IPS-15b (cell line): Measurements from ENCODE around the gene DTNB.
"Not testable (repeated sequence)": the region's sequence is repeated elsewhere in the genome, so short reads cannot be mapped to it uniquely, and the experiment has no call there.

ENCODE experiments used
- H3K27me3 ChIP-seq: one replicate; pipeline ENCODE4 v1.6.1; 2013; ENCODE audit warnings: low read length; ENCODE audit not compliant: control insufficient read depth, insufficient read depth
- H3K36me3 ChIP-seq: one replicate; pipeline ENCODE4 v1.6.1; 2013; ENCODE audit warnings: low read length; ENCODE audit not compliant: control insufficient read depth, insufficient read depth
- H3K4me1 ChIP-seq: one replicate; pipeline ENCODE4 v1.6.1; 2013; ENCODE audit warnings: mild to moderate bottlenecking, low read length; ENCODE audit not compliant: control insufficient read depth, insufficient read depth
- H3K4me3 ChIP-seq: one replicate; pipeline ENCODE4 v1.5.1; 2013; ENCODE audit warnings: low read depth, low read length
- H3K9ac ChIP-seq: one replicate; pipeline ENCODE4 v1.6.1; 2013; ENCODE audit warnings: low read depth, mild to moderate bottlenecking, low read length
- H3K9me3 ChIP-seq: one replicate; pipeline ENCODE4 v1.6.1; 2013; ENCODE audit warnings: mild to moderate bottlenecking, low read length; ENCODE audit not compliant: control insufficient read depth, insufficient read depth

DTNB gene

DNA sequence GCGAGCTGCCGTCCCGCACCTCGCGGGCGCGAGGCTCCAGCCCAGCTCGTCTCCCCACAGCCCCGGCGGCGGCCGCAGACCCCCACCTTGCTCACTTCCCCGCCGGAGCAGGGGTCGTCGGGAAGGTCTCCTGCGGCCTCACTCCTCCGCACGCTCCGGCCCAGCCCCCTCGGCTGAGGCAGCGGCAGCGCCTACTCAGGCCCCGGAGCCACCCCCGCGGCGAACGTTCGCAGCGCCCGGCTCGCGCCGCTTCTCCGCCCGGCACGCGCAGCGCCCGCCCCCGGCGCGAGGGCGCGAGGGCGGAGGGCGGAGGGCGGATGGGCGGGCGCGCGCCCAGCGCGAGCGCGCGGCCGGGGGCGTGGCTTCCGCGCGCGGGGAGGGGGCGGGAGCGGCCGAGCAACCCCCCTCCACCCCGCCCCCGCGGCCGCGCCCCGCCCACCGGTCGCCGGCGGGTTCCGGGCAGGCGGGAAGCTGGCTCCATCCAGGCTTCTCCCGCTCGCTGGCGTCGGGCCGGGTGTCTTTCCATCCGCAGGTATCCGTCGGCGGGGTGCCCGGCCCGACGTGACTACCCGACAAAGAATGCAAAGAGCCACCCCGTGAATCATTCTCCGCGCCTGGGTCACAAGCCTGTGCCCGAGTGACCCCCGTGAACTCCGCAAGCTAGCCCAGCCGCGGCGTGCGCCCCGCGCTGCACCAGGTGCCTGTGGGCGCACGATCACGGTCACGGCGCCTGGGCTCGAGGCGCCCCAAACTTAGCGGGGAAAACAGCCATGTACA, at the start of gene DTNB:
TSS of gene DTNB (minus strand) at position 278 of the 777 bp plus-strand sequence. CDS start 20,917 bp downstream, outside the sequence.
- H3K36me3 ChIP-seq: no peaks in the 10 kb centered on the region
- peaks cover 25% of the 10 kb centered on the region for H3K27me3 ChIP-seq
- H3K4me3 ChIP-seq: peak within 1 kb of the TSS; percentile 67
- H3K9me3 ChIP-seq: no peaks in the 10 kb centered on the region
- peak within 1 kb of the TSS; percentile 78 for H3K9ac ChIP-seq
- H3K4me1 ChIP-seq: peaks cover 9% of the 10 kb centered on the region

DNA sequence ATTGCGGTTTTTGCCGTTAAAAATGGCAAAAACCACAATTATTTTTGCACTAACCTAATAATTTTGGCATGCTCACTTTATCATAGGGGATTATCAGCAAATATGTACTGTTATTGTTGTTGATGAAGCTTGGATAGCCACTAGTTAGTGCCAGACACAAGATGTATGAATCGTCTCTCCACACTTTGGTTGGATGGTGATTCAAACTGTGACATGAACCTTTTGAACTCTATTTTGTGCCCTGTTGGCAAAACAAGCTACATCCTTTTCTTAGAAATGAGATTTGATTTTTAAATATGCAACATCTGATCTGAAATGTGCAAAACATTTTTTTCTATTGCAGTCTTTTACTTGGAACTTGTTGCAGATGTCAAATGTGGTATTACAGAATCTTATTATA, 48.8 kb upstream of the DTNB start:
- no peaks in the 10 kb centered on the region for H3K36me3 ChIP-seq
- H3K4me1 ChIP-seq: peaks cover 3% of the 10 kb centered on the region
- no peaks in the 10 kb centered on the region for H3K9me3 ChIP-seq
- no peak overlapping the region for H3K4me3 ChIP-seq
- H3K27me3 ChIP-seq: no peaks in the 10 kb centered on the region
- H3K9ac ChIP-seq: no peak overlapping the region

DNA sequence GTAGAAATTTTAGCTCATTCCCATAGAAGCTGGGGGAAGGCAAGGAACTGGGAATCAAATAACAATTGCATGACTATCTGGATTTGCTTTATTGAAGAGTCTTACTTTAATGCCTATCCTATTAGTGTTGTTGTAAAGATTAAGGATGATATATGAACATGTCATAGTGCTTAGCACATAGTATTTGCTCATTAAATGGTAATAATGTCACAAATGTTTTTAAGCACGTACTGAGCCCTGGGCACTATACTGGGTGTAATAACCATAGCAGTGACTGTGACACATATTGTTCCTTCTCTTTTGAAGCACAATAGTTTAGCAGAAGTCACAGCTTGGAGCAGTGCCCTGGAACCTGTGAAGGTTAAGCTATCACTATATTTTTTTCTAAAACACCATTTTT, 47.2 kb upstream of the DTNB start:
- H3K4me1 ChIP-seq: peaks cover 3% of the 10 kb centered on the region
- no peak overlapping the region for H3K9ac ChIP-seq
- no peaks in the 10 kb centered on the region for H3K27me3 ChIP-seq
- no peaks in the 10 kb centered on the region for H3K9me3 ChIP-seq
- H3K4me3 ChIP-seq: no peak overlapping the region
- H3K36me3 ChIP-seq: no peaks in the 10 kb centered on the region

DNA sequence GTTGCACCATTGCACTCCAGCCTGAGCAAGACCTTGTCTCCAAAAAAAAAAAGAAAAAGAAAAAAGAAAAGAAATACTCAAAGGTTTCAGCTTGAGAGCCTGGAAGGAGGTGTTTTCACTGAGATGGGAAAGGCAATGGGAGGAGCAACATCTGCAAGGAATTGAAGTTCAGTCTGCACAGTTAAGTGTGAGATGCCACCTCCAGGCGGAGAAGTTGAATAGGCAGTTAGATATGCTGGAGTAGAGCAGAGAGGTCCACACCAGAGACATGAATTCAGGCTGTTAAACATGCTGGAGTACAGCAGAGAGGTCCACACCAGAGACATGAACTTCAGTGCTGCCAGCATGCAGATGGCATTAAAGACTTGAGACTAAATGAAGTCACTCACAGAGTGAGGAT, 41.4 kb upstream of the DTNB start:
- H3K36me3 ChIP-seq: no peaks in the 10 kb centered on the region

DNA sequence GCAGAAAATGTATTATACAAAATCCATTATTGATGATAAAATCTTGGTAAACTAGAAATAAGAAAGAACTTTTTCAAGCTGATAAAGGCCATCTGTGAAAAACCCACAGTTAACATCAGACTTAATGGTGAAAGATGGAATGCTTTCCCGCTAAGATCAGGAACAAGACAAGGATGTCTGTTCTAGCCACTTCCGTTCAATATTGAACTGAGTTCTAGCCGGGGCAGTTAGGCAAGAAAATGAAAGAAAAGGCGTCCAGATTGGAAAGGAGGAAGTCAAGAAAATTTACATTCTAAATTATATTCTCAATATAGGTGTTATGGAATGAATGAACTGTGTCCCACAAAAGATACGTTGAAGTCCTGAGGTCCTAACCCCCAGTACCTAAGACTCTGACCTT, 39.1 kb upstream of the DTNB start:
- H3K27me3 ChIP-seq: no peaks in the 10 kb centered on the region
- no peak overlapping the region for H3K9ac ChIP-seq
- H3K36me3 ChIP-seq: no peaks in the 10 kb centered on the region
- no peak overlapping the region for H3K4me3 ChIP-seq
- H3K9me3 ChIP-seq: no peaks in the 10 kb centered on the region
- no peaks in the 10 kb centered on the region for H3K4me1 ChIP-seq

More for the DNA sequence above, 41.4 kb upstream of the DTNB start:
- no peaks in the 10 kb centered on the region for H3K9me3 ChIP-seq
- no peaks in the 10 kb centered on the region for H3K27me3 ChIP-seq
- H3K4me1 ChIP-seq: no peaks in the 10 kb centered on the region
- no peak overlapping the region for H3K4me3 ChIP-seq
- no peak overlapping the region for H3K9ac ChIP-seq

DNA sequence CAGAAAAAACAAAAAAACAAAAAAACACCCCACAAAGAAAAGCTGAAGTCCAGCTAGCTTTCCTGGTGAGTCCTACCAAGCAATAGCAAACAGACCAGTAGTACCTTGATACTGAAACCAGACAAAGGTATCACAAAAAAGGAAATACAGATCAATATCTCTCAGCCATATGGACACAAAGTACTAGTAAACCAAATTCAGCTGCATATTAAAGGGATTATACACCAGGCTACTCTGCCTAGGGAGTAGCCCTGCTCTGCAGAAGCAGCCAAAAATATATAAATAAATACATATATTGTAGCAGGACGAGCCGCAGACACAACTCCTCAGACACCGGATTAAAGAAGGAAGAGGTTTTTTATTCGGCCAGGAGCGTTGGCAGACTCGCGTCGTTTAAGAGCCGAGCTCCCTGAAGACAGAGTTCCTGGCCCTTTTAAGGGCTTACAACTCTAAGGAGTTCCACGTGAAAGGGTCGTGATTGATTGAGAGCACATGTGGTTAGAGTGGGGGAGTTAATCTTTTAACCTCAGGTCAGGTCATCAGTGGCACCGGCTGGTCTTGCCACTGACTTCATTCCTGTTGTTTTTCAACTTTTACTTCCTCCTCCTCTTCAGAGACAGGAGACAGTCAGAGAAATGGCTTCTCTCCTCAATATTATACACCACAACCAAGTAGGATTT, 38.4 kb upstream of the DTNB start:
- no peak overlapping the region for H3K4me3 ChIP-seq

DNA sequence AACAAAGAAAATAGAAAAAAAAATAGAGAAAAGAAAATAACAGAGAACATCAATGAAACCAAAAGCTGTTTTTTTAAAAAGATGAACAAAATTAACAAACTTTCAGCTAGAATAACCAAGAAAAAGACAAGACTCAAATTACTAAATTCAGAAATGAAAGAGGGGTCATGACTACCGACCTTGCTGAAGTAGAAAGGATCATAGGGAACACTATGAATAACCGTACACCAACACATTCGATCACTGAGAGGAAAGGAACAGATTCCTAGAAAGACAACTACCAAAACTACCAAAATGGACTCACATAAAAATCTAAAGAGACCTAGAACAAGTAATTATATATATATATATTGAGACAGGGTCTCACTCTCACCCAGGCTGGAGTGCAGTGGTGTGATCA, 37.4 kb upstream of the DTNB start:
- Histone ChIP-seq H3K36me3 (no peaks in the 10 kb centered on the region), H3K27me3 (no peaks in the 10 kb centered on the region), H3K4me1 (no peaks in the 10 kb centered on the region), H3K9me3 (no peaks in the 10 kb centered on the region), H3K9ac (no peak overlapping the region), H3K4me3 (no peak overlapping the region)

More for the DNA sequence above, 38.4 kb upstream of the DTNB start:
- no peak overlapping the region for H3K9ac ChIP-seq
- no peaks in the 10 kb centered on the region for H3K36me3 ChIP-seq
- H3K27me3 ChIP-seq: no peaks in the 10 kb centered on the region
- H3K4me1 ChIP-seq: no peaks in the 10 kb centered on the region
- H3K9me3 ChIP-seq: no peaks in the 10 kb centered on the region

DNA sequence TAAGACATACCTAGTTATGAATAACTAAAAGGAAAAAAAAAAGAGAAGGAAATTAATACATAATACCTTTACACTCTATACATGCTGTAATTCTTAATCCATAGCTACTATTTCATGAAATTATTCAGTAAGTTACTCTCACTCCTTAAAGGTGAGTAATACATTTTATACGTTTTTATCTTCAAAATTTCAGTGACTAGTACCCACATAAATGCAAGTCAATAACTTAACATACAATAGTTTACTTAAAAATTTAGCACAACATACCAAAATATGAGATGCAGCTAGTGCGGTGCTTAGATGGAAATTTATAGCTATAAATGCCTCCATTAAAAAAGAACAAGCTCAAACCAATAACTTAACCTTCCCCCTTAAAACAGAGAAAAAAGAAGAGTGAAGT, 36.0 kb upstream of the DTNB start:
- Histone ChIP-seq H3K9me3 (no peaks in the 10 kb centered on the region), H3K4me1 (no peaks in the 10 kb centered on the region), H3K27me3 (no peaks in the 10 kb centered on the region), H3K36me3 (no peaks in the 10 kb centered on the region), H3K9ac (no peak overlapping the region), H3K4me3 (no peak overlapping the region)

DNA sequence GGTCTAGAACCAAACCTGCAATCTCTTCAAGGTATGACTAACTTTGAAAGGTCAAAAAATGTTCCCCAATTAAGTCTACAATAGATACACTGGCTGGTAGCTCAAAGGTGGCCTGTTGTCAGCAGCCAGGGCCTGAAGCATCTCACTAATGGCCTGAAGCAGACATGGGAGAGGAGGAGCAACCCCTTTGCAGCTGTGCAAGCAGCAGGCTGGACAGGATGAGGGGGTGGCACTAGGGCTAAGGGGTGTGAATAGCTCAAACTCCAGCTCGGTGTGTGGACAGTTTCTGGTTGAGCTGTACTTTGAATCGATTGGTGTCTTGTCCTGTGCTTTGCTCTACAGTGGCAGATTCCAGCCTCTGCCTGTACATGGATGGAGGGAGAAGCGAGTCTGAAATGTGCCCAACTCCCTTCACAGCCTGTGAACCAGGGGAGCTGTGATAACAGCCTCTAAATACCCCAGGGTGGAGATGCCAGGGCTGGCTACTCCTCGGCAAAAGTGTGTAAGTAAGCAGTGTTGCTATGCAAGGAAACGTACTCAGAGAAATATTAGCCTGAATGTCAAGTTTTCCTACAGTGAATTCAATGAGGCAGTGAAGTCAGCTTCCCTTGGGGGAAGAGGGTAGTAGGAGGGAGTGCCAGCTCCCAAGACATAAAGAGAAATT, 34.7 kb upstream of the DTNB start:
- Histone ChIP-seq H3K9ac (no peak overlapping the region), H3K4me3 (no peak overlapping the region)

DNA sequence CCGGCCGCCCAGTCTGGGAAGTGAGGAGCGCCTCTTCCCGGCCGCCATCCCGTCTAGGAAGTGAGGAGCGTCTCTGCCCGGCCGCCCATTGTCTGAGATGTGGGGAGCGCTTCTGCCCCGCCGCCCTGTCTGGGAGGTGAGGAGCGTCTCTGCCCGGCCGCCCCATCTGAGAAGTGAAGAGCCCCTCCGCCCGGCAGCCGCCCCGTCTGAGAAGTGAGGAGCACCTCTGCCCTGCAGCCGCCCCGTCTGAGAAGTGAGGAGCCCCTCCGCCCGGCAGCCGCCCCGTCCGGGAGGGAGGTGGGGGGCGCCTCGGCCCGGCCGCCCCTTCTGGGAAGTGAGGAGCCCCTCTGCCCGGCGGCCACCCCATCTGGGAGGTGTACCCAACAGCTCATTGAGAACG, 32.2 kb upstream of the DTNB start:
- H3K27me3 ChIP-seq, H3K9me3 ChIP-seq, H3K4me3 ChIP-seq, H3K9ac ChIP-seq, H3K4me1 ChIP-seq, H3K36me3 ChIP-seq: not testable (repeated sequence)

More for the DNA sequence above, 34.7 kb upstream of the DTNB start:
- no peaks in the 10 kb centered on the region for H3K4me1 ChIP-seq
- H3K9me3 ChIP-seq: no peaks in the 10 kb centered on the region
- no peaks in the 10 kb centered on the region for H3K27me3 ChIP-seq
- no peaks in the 10 kb centered on the region for H3K36me3 ChIP-seq

DNA sequence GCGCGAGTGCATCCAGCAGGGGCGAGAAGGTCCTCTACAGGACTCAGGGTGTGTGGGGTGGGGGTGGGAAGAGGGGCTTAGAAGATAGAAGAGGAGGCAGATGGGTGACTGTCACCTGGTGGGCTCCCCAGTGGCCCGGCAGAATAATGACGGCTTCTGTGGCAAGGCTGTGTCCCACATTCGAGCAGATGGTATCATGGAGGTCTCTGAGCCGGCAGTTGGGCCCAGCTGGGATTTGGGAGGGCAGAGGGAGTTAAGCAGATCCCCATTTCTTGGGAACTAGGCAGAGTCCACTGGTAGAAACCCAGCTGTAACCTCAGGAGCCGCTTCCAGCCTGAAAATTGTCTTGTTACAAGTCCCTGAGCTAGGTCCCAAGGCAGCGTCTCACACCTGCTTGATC, 28.4 kb upstream of the DTNB start:
- no peak overlapping the region for H3K4me3 ChIP-seq
- no peaks in the 10 kb centered on the region for H3K9me3 ChIP-seq
- H3K27me3 ChIP-seq: peaks cover 4% of the 10 kb centered on the region
- H3K36me3 ChIP-seq: no peaks in the 10 kb centered on the region
- H3K9ac ChIP-seq: no peak overlapping the region
- peaks cover 9% of the 10 kb centered on the region for H3K4me1 ChIP-seq
